ENCODE results near the gene DESI1. TPM values are rescaled to one million over a fixed set of nuclear protein-coding genes. Genes with fewer than 3 reads are reported as not detected.

Gene DESI1
- total and polyA plus RNA-seq, 2 of the 13 experiments (the other 11 are each of a cell fraction or from before 2014, with no cell fraction given), result 21.6 to 29.2 TPM

GRCh38 chr22:41661713-41662112 is 40.9 kb upstream of the DESI1 start:
- FAIRE-seq, result no peak
- H3K27ac ChIP-seq (ENCODE audit: extremely low read length, insufficient read depth, low read length), result no peak overlapping the region
- H4K20me1 ChIP-seq (ENCODE audit: insufficient read depth, low read length), result no peaks in the 10 kb centered on the region
- no peak overlapping the region for H3K4me2 ChIP-seq (ENCODE audit: low read depth, low read length)
- no peak for ATAC-seq
- in situ Hi-C loops (cut with HindIII; ENCODE audit: extremely low pct_ligation_motif_present, low pct_unique_long_range_greater_than_20kb), result no loop called here
- TSS peak; percentile 45 for BruUV-seq (replicated peaks)
- no peak overlapping the region for H3K4me3 ChIP-seq (replicated peaks in 1 of 3; ENCODE audit: insufficient read depth in 1 of 3, low read depth in 2 of 3, low read length in 3 of 3)
- peaks cover 33 to 70% of the 10 kb centered on the region in 2 experiments for H3K36me3 ChIP-seq (replicated peaks in 1 of 2; ENCODE audit: control insufficient read depth in 1 of 2, insufficient read depth in 2 of 2, low read length in 2 of 2)
- H3K27me3 ChIP-seq (ENCODE audit: control insufficient read depth in 1 of 2, insufficient read depth in 2 of 2, low read length in 2 of 2), result no peaks in the 10 kb centered on the region
- no peak overlapping the region for H3K9ac ChIP-seq (ENCODE audit: insufficient read depth, low read depth, low read length)
- ChIA-PET POLR2A (no interaction called here), CTCF (ENCODE audit: low intra/inter-chr PET ratio, low total read pairs) (no interaction called here)
- intact Hi-C loops (cut with micrococcal nuclease; ENCODE audit: unreplicated experiment), result no loop called here
- H3K9me3 ChIP-seq (ENCODE audit: low read length), result no peaks in the 10 kb centered on the region
- no peaks in the 10 kb centered on the region for H3K79me2 ChIP-seq (ENCODE audit: insufficient read depth, low read length)
- WGBS (ENCODE audit: low lambda C conversion rate), result 94% methylated on average over 2 of the region's 2 CpGs
- DNase-seq (ENCODE audit: low spot score), result no peak
- no peak overlapping the region for H2AFZ ChIP-seq (ENCODE audit: low read length)
- no peak for TF ChIP-seq ATF1 (CRISPR knock-in tag; IDR thresholded peaks at IDR 0.05)
- TF ChIP-seq, protein P1, sequence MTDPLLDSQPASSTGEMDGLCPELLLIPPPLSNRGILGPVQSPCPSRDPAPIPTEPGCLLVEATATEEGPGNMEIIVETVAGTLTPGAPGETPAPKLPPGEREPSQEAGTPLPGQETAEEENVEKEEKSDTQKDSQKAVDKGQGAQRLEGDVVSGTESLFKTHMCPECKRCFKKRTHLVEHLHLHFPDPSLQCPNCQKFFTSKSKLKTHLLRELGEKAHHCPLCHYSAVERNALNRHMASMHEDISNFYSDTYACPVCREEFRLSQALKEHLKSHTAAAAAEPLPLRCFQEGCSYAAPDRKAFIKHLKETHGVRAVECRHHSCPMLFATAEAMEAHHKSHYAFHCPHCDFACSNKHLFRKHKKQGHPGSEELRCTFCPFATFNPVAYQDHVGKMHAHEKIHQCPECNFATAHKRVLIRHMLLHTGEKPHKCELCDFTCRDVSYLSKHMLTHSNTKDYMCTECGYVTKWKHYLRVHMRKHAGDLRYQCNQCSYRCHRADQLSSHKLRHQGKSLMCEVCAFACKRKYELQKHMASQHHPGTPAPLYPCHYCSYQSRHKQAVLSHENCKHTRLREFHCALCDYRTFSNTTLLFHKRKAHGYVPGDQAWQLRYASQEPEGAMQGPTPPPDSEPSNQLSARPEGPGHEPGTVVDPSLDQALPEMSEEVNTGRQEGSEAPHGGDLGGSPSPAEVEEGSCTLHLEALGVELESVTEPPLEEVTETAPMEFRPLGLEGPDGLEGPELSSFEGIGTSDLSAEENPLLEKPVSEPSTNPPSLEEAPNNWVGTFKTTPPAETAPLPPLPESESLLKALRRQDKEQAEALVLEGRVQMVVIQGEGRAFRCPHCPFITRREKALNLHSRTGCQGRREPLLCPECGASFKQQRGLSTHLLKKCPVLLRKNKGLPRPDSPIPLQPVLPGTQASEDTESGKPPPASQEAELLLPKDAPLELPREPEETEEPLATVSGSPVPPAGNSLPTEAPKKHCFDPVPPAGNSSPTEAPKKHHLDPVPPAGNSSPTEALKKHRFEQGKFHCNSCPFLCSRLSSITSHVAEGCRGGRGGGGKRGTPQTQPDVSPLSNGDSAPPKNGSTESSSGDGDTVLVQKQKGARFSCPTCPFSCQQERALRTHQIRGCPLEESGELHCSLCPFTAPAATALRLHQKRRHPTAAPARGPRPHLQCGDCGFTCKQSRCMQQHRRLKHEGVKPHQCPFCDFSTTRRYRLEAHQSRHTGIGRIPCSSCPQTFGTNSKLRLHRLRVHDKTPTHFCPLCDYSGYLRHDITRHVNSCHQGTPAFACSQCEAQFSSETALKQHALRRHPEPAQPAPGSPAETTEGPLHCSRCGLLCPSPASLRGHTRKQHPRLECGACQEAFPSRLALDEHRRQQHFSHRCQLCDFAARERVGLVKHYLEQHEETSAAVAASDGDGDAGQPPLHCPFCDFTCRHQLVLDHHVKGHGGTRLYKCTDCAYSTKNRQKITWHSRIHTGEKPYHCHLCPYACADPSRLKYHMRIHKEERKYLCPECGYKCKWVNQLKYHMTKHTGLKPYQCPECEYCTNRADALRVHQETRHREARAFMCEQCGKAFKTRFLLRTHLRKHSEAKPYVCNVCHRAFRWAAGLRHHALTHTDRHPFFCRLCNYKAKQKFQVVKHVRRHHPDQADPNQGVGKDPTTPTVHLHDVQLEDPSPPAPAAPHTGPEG (CRISPR knock-in tag; IDR thresholded peaks at IDR 0.05), result no peak
- no peak for TF ChIP-seq NFIB (CRISPR knock-in tag; IDR thresholded peaks at IDR 0.05; ENCODE audit: borderline replicate concordance)
- no peak for TF ChIP-seq PHB2 (IDR thresholded peaks at IDR 0.05; ENCODE audit: partially characterized antibody)
- TF ChIP-seq, protein P2, sequence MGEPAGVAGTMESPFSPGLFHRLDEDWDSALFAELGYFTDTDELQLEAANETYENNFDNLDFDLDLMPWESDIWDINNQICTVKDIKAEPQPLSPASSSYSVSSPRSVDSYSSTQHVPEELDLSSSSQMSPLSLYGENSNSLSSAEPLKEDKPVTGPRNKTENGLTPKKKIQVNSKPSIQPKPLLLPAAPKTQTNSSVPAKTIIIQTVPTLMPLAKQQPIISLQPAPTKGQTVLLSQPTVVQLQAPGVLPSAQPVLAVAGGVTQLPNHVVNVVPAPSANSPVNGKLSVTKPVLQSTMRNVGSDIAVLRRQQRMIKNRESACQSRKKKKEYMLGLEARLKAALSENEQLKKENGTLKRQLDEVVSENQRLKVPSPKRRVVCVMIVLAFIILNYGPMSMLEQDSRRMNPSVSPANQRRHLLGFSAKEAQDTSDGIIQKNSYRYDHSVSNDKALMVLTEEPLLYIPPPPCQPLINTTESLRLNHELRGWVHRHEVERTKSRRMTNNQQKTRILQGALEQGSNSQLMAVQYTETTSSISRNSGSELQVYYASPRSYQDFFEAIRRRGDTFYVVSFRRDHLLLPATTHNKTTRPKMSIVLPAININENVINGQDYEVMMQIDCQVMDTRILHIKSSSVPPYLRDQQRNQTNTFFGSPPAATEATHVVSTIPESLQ (CRISPR knock-in tag; conservative IDR thresholded peaks at IDR 0.05), result no peak
- no peak for TF ChIP-seq FUBP1 (CRISPR knock-in tag; IDR thresholded peaks at IDR 0.05; ENCODE audit: borderline replicate concordance)
- H3K4me1 ChIP-seq (ENCODE audit: insufficient read depth, low read length), result peaks cover under 1% of the 10 kb centered on the region; the same call in 1 of the 2 replicates

All from HepG2 (cell line).